H1 (cell line): ENCODE results near the gene CLDN7. TPM values are rescaled to one million over a fixed set of nuclear protein-coding genes. Genes with fewer than 3 reads are reported as not detected.

Source experiments
- HDAC6 ChIP-seq: IDR thresholded peaks from one replicate; pipeline ENCODE4 v1.7.1; 2012; ENCODE audit warnings: low read depth, mild to moderate bottlenecking, inconsistent platforms, low read length, moderate library complexity
- polyA plus RNA-seq, 7 experiments: library from polyadenylated mRNA; depleted of rRNA in 3 of 7; stranded (reverse) in 5 of 7; unstranded in 2 of 7; fragments of >200 nt in 5 of 7; fragments of 200-250 nt in 2 of 7; gene quantifications; 1 replicate in 5 of 7; 2 replicates in 1 of 7; 4 replicates in 1 of 7; pipeline versions ENCODE4 v1.2.1 to v1.2.3, GENCODE V29; 2011 to 2013; ENCODE audit warnings: missing spikeins in 2 of 7, mixed read lengths in 2 of 7
- total RNA-seq: library from RNA; stranded (reverse); fragmentation: NEBNext Ultra II Directional; extraction: Animal tissue kit (Norgen Biotek cat#: 25700); gene quantifications from 2 replicates; pipeline ENCODE4 v1.2.1, GENCODE V29; 2021

The CLDN7 gene
- total and polyA plus RNA-seq, 2 of the 8 experiments (the other 6 are each of a cell fraction or from before 2014, with no cell fraction given) = 118 to 119 TPM

GRCh38 chr17:7289256-7290032 lies 27.2 kb upstream of the CLDN7 start (continued):
- TF ChIP-seq HDAC6 = no peak
